ENCODE results near the gene MUC5B.

GRCh38 chr11:1291295-1292017, 68.6 kb downstream of the MUC5B start:
- TF ChIP-seq, protein P1, sequence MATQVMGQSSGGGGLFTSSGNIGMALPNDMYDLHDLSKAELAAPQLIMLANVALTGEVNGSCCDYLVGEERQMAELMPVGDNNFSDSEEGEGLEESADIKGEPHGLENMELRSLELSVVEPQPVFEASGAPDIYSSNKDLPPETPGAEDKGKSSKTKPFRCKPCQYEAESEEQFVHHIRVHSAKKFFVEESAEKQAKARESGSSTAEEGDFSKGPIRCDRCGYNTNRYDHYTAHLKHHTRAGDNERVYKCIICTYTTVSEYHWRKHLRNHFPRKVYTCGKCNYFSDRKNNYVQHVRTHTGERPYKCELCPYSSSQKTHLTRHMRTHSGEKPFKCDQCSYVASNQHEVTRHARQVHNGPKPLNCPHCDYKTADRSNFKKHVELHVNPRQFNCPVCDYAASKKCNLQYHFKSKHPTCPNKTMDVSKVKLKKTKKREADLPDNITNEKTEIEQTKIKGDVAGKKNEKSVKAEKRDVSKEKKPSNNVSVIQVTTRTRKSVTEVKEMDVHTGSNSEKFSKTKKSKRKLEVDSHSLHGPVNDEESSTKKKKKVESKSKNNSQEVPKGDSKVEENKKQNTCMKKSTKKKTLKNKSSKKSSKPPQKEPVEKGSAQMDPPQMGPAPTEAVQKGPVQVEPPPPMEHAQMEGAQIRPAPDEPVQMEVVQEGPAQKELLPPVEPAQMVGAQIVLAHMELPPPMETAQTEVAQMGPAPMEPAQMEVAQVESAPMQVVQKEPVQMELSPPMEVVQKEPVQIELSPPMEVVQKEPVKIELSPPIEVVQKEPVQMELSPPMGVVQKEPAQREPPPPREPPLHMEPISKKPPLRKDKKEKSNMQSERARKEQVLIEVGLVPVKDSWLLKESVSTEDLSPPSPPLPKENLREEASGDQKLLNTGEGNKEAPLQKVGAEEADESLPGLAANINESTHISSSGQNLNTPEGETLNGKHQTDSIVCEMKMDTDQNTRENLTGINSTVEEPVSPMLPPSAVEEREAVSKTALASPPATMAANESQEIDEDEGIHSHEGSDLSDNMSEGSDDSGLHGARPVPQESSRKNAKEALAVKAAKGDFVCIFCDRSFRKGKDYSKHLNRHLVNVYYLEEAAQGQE (IDR thresholded peaks at IDR 0.05): no peak
- TF ChIP-seq CTCF (IDR thresholded peaks at IDR 0.05; ENCODE audit: low read depth, low read length, missing input control): no peak
- TF ChIP-seq NR2F2 (IDR thresholded peaks at IDR 0.05): no peak
- no peak for TF ChIP-seq GABPA (IDR thresholded peaks at IDR 0.05 in 1 of 2, conservative IDR thresholded peaks at IDR 0.05 in 1 of 2)

Data from liver (tissue), 3 donors.